HG02970 (cell line): ENCODE data around the gene NPAS3.

ENCODE experiments used
- ATAC-seq: cut with Tn5 transposase; IDR thresholded peaks from one replicate; pipeline ENCODE4 v1.9.1; 2021; ENCODE audit warnings: mild to moderate bottlenecking, moderate library complexity, moderate number of reproducible peaks; ENCODE audit not compliant: unreplicated experiment, low FRiP score

NPAS3 gene

GRCh38 chr14:33834466-33835260 is 896.0 kb downstream of the NPAS3 start:
- no peak for ATAC-seq

- no peak for ATAC-seq
Observed at GRCh38 chr14:33835261-33835655, 896.6 kb downstream of the NPAS3 start.

- ATAC-seq: no peak
Observed at GRCh38 chr14:33835677-33836076, 897.0 kb downstream of the NPAS3 start.

- no peak for ATAC-seq
Observed at GRCh38 chr14:33836203-33836899, 897.7 kb downstream of the NPAS3 start.

GRCh38 chr14:33836900-33837577 is 898.4 kb downstream of the NPAS3 start:
- ATAC-seq: no peak

GRCh38 chr14:33837943-33838683 is 899.4 kb downstream of the NPAS3 start:
- no peak for ATAC-seq

- no peak for ATAC-seq
Observed at GRCh38 chr14:33839193-33840076, 900.8 kb downstream of the NPAS3 start.

GRCh38 chr14:33840797-33841196 is 902.1 kb downstream of the NPAS3 start:
- ATAC-seq: no peak

- ATAC-seq: no peak
Observed at GRCh38 chr14:33842299-33842698, 903.6 kb downstream of the NPAS3 start.

- no peak for ATAC-seq
Observed at GRCh38 chr14:33844118-33844517, 905.4 kb downstream of the NPAS3 start.

GRCh38 chr14:33846100-33846824 is 907.6 kb downstream of the NPAS3 start:
- no peak for ATAC-seq

- no peak for ATAC-seq
Observed at GRCh38 chr14:33847066-33847465, 908.4 kb downstream of the NPAS3 start.

- no peak for ATAC-seq
Observed at GRCh38 chr14:33848009-33848408, 909.3 kb downstream of the NPAS3 start.

- ATAC-seq: no peak
Observed at GRCh38 chr14:33848706-33849454, 910.2 kb downstream of the NPAS3 start.

GRCh38 chr14:33849455-33849801 is 910.7 kb downstream of the NPAS3 start:
- no peak for ATAC-seq

- no peak for ATAC-seq
Observed at GRCh38 chr14:33850826-33851225, 912.1 kb downstream of the NPAS3 start.

GRCh38 chr14:33851366-33851765 is 912.7 kb downstream of the NPAS3 start:
- ATAC-seq: no peak

- no peak for ATAC-seq
Observed at GRCh38 chr14:33851931-33852330, 913.3 kb downstream of the NPAS3 start.
